ENCODE results near the gene PRDM10.

DNA sequence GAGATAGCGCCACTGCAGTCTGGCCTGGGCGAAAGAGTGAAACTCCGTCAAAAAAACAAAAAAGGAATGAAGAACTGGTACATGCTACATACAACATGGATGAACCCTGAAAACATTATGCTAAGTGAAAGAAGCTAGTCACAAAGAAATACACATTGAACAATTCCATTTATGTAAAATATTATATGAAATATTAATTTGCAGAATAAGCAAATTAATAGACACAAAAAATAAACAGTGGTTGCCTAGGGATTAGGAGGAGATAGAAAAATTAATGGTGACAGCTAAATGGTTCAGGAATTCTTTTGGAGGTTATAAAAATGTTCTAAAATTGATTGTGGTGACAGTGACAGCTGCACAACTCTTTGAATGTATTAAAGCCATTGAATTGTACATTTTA, 14.7 kb downstream of the PRDM10 start:
- TF ChIP-seq, protein P1, sequence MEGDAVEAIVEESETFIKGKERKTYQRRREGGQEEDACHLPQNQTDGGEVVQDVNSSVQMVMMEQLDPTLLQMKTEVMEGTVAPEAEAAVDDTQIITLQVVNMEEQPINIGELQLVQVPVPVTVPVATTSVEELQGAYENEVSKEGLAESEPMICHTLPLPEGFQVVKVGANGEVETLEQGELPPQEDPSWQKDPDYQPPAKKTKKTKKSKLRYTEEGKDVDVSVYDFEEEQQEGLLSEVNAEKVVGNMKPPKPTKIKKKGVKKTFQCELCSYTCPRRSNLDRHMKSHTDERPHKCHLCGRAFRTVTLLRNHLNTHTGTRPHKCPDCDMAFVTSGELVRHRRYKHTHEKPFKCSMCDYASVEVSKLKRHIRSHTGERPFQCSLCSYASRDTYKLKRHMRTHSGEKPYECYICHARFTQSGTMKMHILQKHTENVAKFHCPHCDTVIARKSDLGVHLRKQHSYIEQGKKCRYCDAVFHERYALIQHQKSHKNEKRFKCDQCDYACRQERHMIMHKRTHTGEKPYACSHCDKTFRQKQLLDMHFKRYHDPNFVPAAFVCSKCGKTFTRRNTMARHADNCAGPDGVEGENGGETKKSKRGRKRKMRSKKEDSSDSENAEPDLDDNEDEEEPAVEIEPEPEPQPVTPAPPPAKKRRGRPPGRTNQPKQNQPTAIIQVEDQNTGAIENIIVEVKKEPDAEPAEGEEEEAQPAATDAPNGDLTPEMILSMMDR (IDR thresholded peaks at IDR 0.05), result no peak
- TF ChIP-seq POLR2A (IDR thresholded peaks at IDR 0.05), result no peak
- no peak for TF ChIP-seq POLR2AphosphoS5 (IDR thresholded peaks at IDR 0.05)

All from gastroesophageal sphincter (tissue), 3 donors.